Measurements from ENCODE around the gene CCDC159. TPM values are rescaled to one million over a fixed set of nuclear protein-coding genes. Genes with fewer than 3 reads are reported as not detected.

The CCDC159 gene
- total and polyA plus RNA-seq, 2 of the 13 experiments (the other 11 are each of a cell fraction or from before 2014, with no cell fraction given), result 1.7 to 6.3 TPM

GRCh38 chr19:11347546-11348039, 1.3 kb downstream of the CCDC159 start:
- no peak overlapping the region for H3K4me3 ChIP-seq (replicated peaks in 1 of 3; ENCODE audit: insufficient read depth in 1 of 3, low read depth in 2 of 3, low read length in 3 of 3)

More at GRCh38 chr19:11347546-11348039, 1.3 kb downstream of the CCDC159 start:
- DNase-seq (ENCODE audit: low spot score), result no peak
- no TSS peak for BruUV-seq (replicated peaks)
- H3K79me2 ChIP-seq (ENCODE audit: insufficient read depth, low read length), result no peaks in the 10 kb centered on the region
- no peak for ATAC-seq
- in situ Hi-C loops (cut with HindIII; ENCODE audit: extremely low pct_ligation_motif_present, low pct_unique_long_range_greater_than_20kb) (no loop called here), intact Hi-C loops (cut with micrococcal nuclease; ENCODE audit: unreplicated experiment) (no loop called here)
- no peak overlapping the region for H3K9ac ChIP-seq (ENCODE audit: insufficient read depth, low read depth, low read length)
- ChIA-PET CTCF (ENCODE audit: low intra/inter-chr PET ratio, low total read pairs) (no interaction called here), POLR2A (interaction anchor here (4.8 kb wide), 1 partner anchor 27 kb away, joined by 68 read pairs; the partner anchor contains the start of gene SWSAP1)
- WGBS (ENCODE audit: low lambda C conversion rate), result 51% methylated on average over 5 of the region's 7 CpGs
- H4K20me1 ChIP-seq (ENCODE audit: insufficient read depth, low read length), result no peaks in the 10 kb centered on the region
- H3K4me2 ChIP-seq (ENCODE audit: low read depth, low read length), result no peak overlapping the region
- no peak for TF ChIP-seq DMTF1 (CRISPR knock-in tag; IDR thresholded peaks at IDR 0.05)
- TF ChIP-seq NFATC3 (CRISPR knock-in tag; IDR thresholded peaks at IDR 0.05), result no peak
- TF ChIP-seq CSRNP1 (CRISPR knock-in tag; IDR thresholded peaks at IDR 0.05), result no peak
- no peak for TF ChIP-seq ZNF20 (CRISPR knock-in tag; IDR thresholded peaks at IDR 0.05)
- no peak for TF ChIP-seq DRAP1 (CRISPR knock-in tag; IDR thresholded peaks at IDR 0.05)
- TF ChIP-seq KDM5A (IDR thresholded peaks at IDR 0.05; ENCODE audit: borderline replicate concordance, low read length), result no peak
- no peak for TF ChIP-seq RNF2 (conservative IDR thresholded peaks at IDR 0.05; ENCODE audit: low read depth)
- TF ChIP-seq DNMT1 (CRISPR knock-in tag; IDR thresholded peaks at IDR 0.05), result no peak
- TF ChIP-seq ZNF3 (CRISPR knock-in tag; IDR thresholded peaks at IDR 0.05), result no peak
- TF ChIP-seq ZNF570 (CRISPR knock-in tag; IDR thresholded peaks at IDR 0.05; ENCODE audit: borderline replicate concordance), result no peak
- TF ChIP-seq MAZ (IDR thresholded peaks at IDR 0.05; ENCODE audit: borderline replicate concordance, low read depth, low read length), result no peak
- no peak for TF ChIP-seq MAZ (CRISPR knock-in tag; IDR thresholded peaks at IDR 0.05; ENCODE audit: low read depth)
- TF ChIP-seq KLF15 (CRISPR knock-in tag; IDR thresholded peaks at IDR 0.05; ENCODE audit: borderline replicate concordance), result no peak
- TF ChIP-seq ZNF17 (CRISPR knock-in tag; IDR thresholded peaks at IDR 0.05), result no peak
- no peak for TF ChIP-seq PHF8 (CRISPR knock-in tag; IDR thresholded peaks at IDR 0.05)
- TF ChIP-seq RNF219 (CRISPR knock-in tag; IDR thresholded peaks at IDR 0.05), result no peak
- TF ChIP-seq ZNF704 (CRISPR knock-in tag; IDR thresholded peaks at IDR 0.05; ENCODE audit: borderline replicate concordance), result no peak
- no peak for FAIRE-seq
- H3K9me3 ChIP-seq (ENCODE audit: low read length), result no peaks in the 10 kb centered on the region
- H3K27ac ChIP-seq (ENCODE audit: extremely low read length, insufficient read depth, low read length), result no peak overlapping the region
- no peaks in the 10 kb centered on the region for H3K27me3 ChIP-seq (ENCODE audit: control insufficient read depth in 1 of 2, insufficient read depth in 2 of 2, low read length in 2 of 2)
- H2AFZ ChIP-seq (ENCODE audit: low read length), result no peak overlapping the region
- H3K4me1 ChIP-seq (ENCODE audit: insufficient read depth, low read length), result peaks cover 37% of the 10 kb centered on the region
- H3K36me3 ChIP-seq (replicated peaks in 1 of 2; ENCODE audit: control insufficient read depth in 1 of 2, insufficient read depth in 2 of 2, low read length in 2 of 2), result no peaks in the 10 kb centered on the region
